H9 (cell line): Measurements from ENCODE around the gene DNAJB11. TPM values are rescaled to one million over a fixed set of nuclear protein-coding genes. Genes with fewer than 3 reads are reported as not detected.

Source experiments
- DNase-seq: peaks from one replicate; pipeline ENCODE4 v3.0.0-alpha.2; 2017
- H2AFZ ChIP-seq: one replicate; pipeline ENCODE4 v1.6.1; 2013; ENCODE audit warnings: mild to moderate bottlenecking, low read length, control low read depth, moderate library complexity
- H2AK5ac ChIP-seq: 2 replicates; pipeline ENCODE4 v1.6.1; 2013; ENCODE audit warnings: low read length, control low read depth, mixed read lengths; ENCODE audit not compliant: insufficient read length
- H2BK120ac ChIP-seq: one replicate; pipeline ENCODE4 v1.6.1; 2013; ENCODE audit warnings: low read depth, mild to moderate bottlenecking, low read length, control low read depth, inconsistent platforms; ENCODE audit not compliant: poor library complexity, severe bottlenecking
- H2BK12ac ChIP-seq: 2 replicates; pipeline ENCODE4 v1.6.1; 2013; ENCODE audit warnings: low read length, control low read depth, mixed read lengths, low read depth; ENCODE audit not compliant: insufficient read length
- H2BK15ac ChIP-seq: 2 replicates; pipeline ENCODE4 v1.6.1; 2013; ENCODE audit warnings: low read depth, low read length, control low read depth
- H2BK20ac ChIP-seq: one replicate; pipeline ENCODE4 v1.6.1; 2013; ENCODE audit warnings: low read depth, mild to moderate bottlenecking, low read length, control low read depth, inconsistent platforms; ENCODE audit not compliant: poor library complexity, severe bottlenecking
- H2BK5ac ChIP-seq: 2 replicates; pipeline ENCODE4 v1.6.1; 2013; ENCODE audit warnings: low read length, control low read depth, mixed read lengths; ENCODE audit not compliant: insufficient read length
- H3K14ac ChIP-seq: 2 replicates; pipeline ENCODE4 v1.6.1; 2013; ENCODE audit warnings: low read length, control low read depth; ENCODE audit not compliant: insufficient read depth
- H3K18ac ChIP-seq: 2 replicates; pipeline ENCODE4 v1.6.1; 2013; ENCODE audit warnings: low read depth, mild to moderate bottlenecking, mixed read lengths, low read length, control low read depth; ENCODE audit not compliant: insufficient read length
- H3K23ac ChIP-seq: 2 replicates; pipeline ENCODE4 v1.6.1; 2013; ENCODE audit warnings: low read length, control low read depth, mixed read lengths, low read depth; ENCODE audit not compliant: insufficient read length
- H3K23me2 ChIP-seq: 2 replicates; pipeline ENCODE4 v1.6.1; 2013; ENCODE audit warnings: low read depth, mild to moderate bottlenecking, mixed read lengths, low read length, control low read depth; ENCODE audit not compliant: insufficient read length, poor library complexity, severe bottlenecking
- H3K27ac ChIP-seq: 2 replicates; pipeline ENCODE4 v1.5.1; 2013; ENCODE audit warnings: low read length, control low read depth, mixed read lengths, low read depth; ENCODE audit not compliant: insufficient read length
- H3K27me3 ChIP-seq: 2 replicates; pipeline ENCODE4 v1.6.1; 2013; ENCODE audit warnings: low read length, control low read depth, inconsistent platforms; ENCODE audit not compliant: insufficient read depth
- H3K4ac ChIP-seq: 2 replicates; pipeline ENCODE4 v1.6.1; 2013; ENCODE audit warnings: low read depth, mild to moderate bottlenecking, control low read depth, inconsistent platforms, low read length, moderate library complexity
- H3K4me1 ChIP-seq: 2 replicates; pipeline ENCODE4 v1.6.1; 2013; ENCODE audit warnings: low read length, control low read depth, inconsistent platforms; ENCODE audit not compliant: insufficient read depth
- H3K4me2 ChIP-seq: 2 replicates; pipeline ENCODE4 v1.6.1; 2013; ENCODE audit warnings: low read length, control low read depth, mixed read lengths; ENCODE audit not compliant: insufficient read length, insufficient read depth
- H3K56ac ChIP-seq: 2 replicates; pipeline ENCODE4 v1.6.1; 2013; ENCODE audit warnings: low read depth, mild to moderate bottlenecking, mixed read lengths, low read length, control low read depth; ENCODE audit not compliant: insufficient read length
- H3K79me1 ChIP-seq: 2 replicates; pipeline ENCODE4 v1.6.1; 2013; ENCODE audit warnings: low read depth, mild to moderate bottlenecking, moderate library complexity, low read length, control low read depth, inconsistent platforms; ENCODE audit not compliant: insufficient read depth, poor library complexity, severe bottlenecking
- H3K79me2 ChIP-seq: 2 replicates; pipeline ENCODE4 v1.6.1; 2013; ENCODE audit warnings: low read length, control low read depth, inconsistent platforms; ENCODE audit not compliant: insufficient read depth
- H3K9ac ChIP-seq: 2 replicates; pipeline ENCODE4 v1.6.1; 2013; ENCODE audit warnings: low read length, control low read depth, mixed read lengths; ENCODE audit not compliant: insufficient read length; ENCODE audit errors: extremely low read depth
- H3K9me3 ChIP-seq: one replicate; pipeline ENCODE4 v1.6.1; 2013; ENCODE audit warnings: low read depth, low read length, inconsistent platforms; ENCODE audit not compliant: control insufficient read depth
- H3T11ph ChIP-seq: one replicate; pipeline ENCODE4 v1.6.1; 2013; ENCODE audit warnings: mild to moderate bottlenecking, low read length, control low read depth, inconsistent platforms
- H4K20me1 ChIP-seq: one replicate; pipeline ENCODE4 v1.6.1; 2013; ENCODE audit not compliant: control insufficient read depth, insufficient read length, insufficient read depth
- H4K5ac ChIP-seq: 2 replicates; pipeline ENCODE4 v1.6.1; 2013; ENCODE audit warnings: low read depth, mild to moderate bottlenecking, mixed read lengths, low read length, control low read depth; ENCODE audit not compliant: insufficient read length
- H4K8ac ChIP-seq: replicated peaks from 2 replicates; pipeline ENCODE4 v1.6.1; 2013; ENCODE audit warnings: low read length, control low read depth, mixed read lengths, low read depth; ENCODE audit not compliant: insufficient read length
- H4K91ac ChIP-seq: 2 replicates; pipeline ENCODE4 v1.6.1; 2013; ENCODE audit warnings: low read depth, mild to moderate bottlenecking, moderate library complexity, mixed read lengths, low read length, control low read depth; ENCODE audit not compliant: insufficient read length
- H3K27ac Mint-ChIP-seq, 3 experiments: 2 replicates in 2 of 3; 3 replicates in 1 of 3; pipeline ENCODE4 v1.8.0; 2020 to 2021; ENCODE audit warnings: mixed read lengths in 3 of 3, mild to moderate bottlenecking in 1 of 3, moderate library complexity in 1 of 3
- H3K27me3 Mint-ChIP-seq: 2 replicates; pipeline ENCODE4 v1.8.0; 2021; ENCODE audit warnings: low read depth, mild to moderate bottlenecking, moderate library complexity, mixed read lengths
- H3K36me3 Mint-ChIP-seq, 3 experiments: 2 replicates in 2 of 3; 3 replicates in 1 of 3; pipeline ENCODE4 v1.8.0; 2020 to 2021; ENCODE audit warnings: low read depth in 3 of 3, mixed read lengths in 3 of 3; ENCODE audit not compliant: insufficient read depth in 1 of 3
- H3K4me1 Mint-ChIP-seq, 2 experiments: 2 replicates each; pipeline ENCODE4 v1.8.0; 2020; ENCODE audit warnings: mixed read lengths in 2 of 2
- H3K4me3 Mint-ChIP-seq, 2 experiments: 2 replicates in 1 of 2; 3 replicates in 1 of 2; pipeline ENCODE4 v1.8.0; 2020 to 2021; ENCODE audit warnings: mild to moderate bottlenecking in 2 of 2, mixed read lengths in 2 of 2, moderate library complexity in 1 of 2
- H3K9me3 Mint-ChIP-seq, 2 experiments: 2 replicates in 1 of 2; 3 replicates in 1 of 2; pipeline ENCODE4 v1.8.0; 2020; ENCODE audit warnings: mild to moderate bottlenecking in 2 of 2, mixed read lengths in 2 of 2, moderate library complexity in 1 of 2
- CTCF ChIP-seq: fragments of 200-600 bp; sonication (generic); conservative IDR thresholded peaks from 3 replicates; pipeline ENCODE4 v1.8.0; 2021; ENCODE audit warnings: antibody characterized with exemption, mild to moderate bottlenecking
- WGBS: extraction: QIAGEN DNeasy Blood & Tissue Kit; methylation state at CpG from one replicate; pipeline ENCODE4 v1.1.7; 2013; ENCODE audit warnings: missing lambda C conversion rate, low lambda C conversion rate, mixed read lengths; ENCODE audit not compliant: insufficient read length; ENCODE audit errors: extremely low coverage; 5-methylcytosine and 5-hydroxymethylcytosine counted together
- total RNA-seq: library from RNA; stranded (reverse); gene quantifications from 2 replicates; pipeline ENCODE4 v1.2.1, GENCODE V29; 2021

Gene DNAJB11
- total RNA-seq, 1 experiment from 2014 or later, result 61.2 TPM

GRCh38 chr3:186617036-186617946 is 46.8 kb downstream of the DNAJB11 start:
- DNase-seq, result peak; percentile 89
- Histone ChIP-seq H4K8ac (no peak overlapping the region), H3K4ac (no peak overlapping the region), H4K20me1 (no peaks in the 10 kb centered on the region), H2BK15ac (no peak overlapping the region), H2BK120ac (no peak overlapping the region), H2BK12ac (no peak overlapping the region), H3K4me1 (no peaks in the 10 kb centered on the region; the same call in 1 of the 2 replicates), H3K27me3 (no peaks in the 10 kb centered on the region), H4K5ac (no peak overlapping the region), H2BK5ac (no peak overlapping the region), H2BK20ac (no peak overlapping the region), H3K79me1 (no peaks in the 10 kb centered on the region), H3K27ac (no peak overlapping the region), H3K9me3 (no peaks in the 10 kb centered on the region), H3K9ac (no peak overlapping the region), H3K79me2 (no peaks in the 10 kb centered on the region), H2AK5ac (no peak overlapping the region), H3K14ac (no peak overlapping the region), H4K91ac (no peak overlapping the region), H3K56ac (no peak overlapping the region), H2AFZ (no peak overlapping the region), H3K4me2 (peak overlapping the region; percentile 34), H3T11ph (no peak overlapping the region), H3K23ac (no peak overlapping the region), H3K23me2 (no peaks in the 10 kb centered on the region), H3K18ac (peak overlapping the region; percentile 1)
- no peaks in the 10 kb centered on the region for H3K36me3 Mint-ChIP-seq
- H3K9me3 Mint-ChIP-seq, result no peaks in the 10 kb centered on the region
- peaks cover 32% of the 10 kb centered on the region for H3K27me3 Mint-ChIP-seq
- peak; percentile 93 for TF ChIP-seq CTCF
- H3K4me1 Mint-ChIP-seq, result peaks cover 14% of the 10 kb centered on the region in 2 experiments
- WGBS, result no CpG with 5 or more reads among the region's 31 CpGs
- no peak overlapping the region; a peak in 1 of 7 replicates for H3K27ac Mint-ChIP-seq
- H3K4me3 Mint-ChIP-seq, result peak overlapping the region; percentile 43 to 61; a peak in 4 of 5 replicates
